VCaP (cell line): ENCODE data around the gene PHLPP1.

Source experiments
- H3K27ac ChIP-seq: fragments of 450-650 bp; 2 replicates; pipeline ENCODE4 v1.5.1; 2017
- CTCF ChIP-seq: fragments of 450-650 bp; conservative IDR thresholded peaks from 2 replicates; pipeline ENCODE4 v1.5.1; 2017; ENCODE audit warnings: mild to moderate bottlenecking, moderate library complexity

PHLPP1 gene

GRCh38 chr18:62977512-62977911 lies 262.2 kb downstream of the PHLPP1 start:
- TF ChIP-seq CTCF: no peak
- H3K27ac ChIP-seq: no peak overlapping the region

- no peak overlapping the region for H3K27ac ChIP-seq
- no peak for TF ChIP-seq CTCF
Observed at GRCh38 chr18:62978251-62979049, 263.1 kb downstream of the PHLPP1 start.

DNA sequence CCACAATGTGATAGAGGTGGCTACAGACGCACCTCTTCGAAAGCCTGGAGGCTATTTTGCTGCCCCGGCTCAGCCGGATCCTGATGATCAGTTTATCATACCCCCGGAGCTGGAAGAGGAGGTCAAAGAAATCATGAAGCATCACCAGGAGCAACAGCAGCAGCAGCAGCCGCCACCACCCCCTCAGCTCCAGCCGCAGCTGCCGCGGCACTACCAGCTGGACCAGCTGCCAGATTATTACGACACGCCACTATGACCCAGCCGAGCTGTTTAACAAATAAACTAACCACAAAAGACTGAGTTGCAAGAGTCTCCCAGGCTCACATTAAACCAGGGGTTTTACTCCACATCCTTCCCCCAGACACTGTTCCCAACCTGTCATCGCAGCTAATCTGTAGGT lies 263.8 kb downstream of the PHLPP1 start:
- H3K27ac ChIP-seq: no peak overlapping the region
- no peak for TF ChIP-seq CTCF

- H3K27ac ChIP-seq: no peak overlapping the region
- no peak for TF ChIP-seq CTCF
Observed at GRCh38 chr18:62979900-62980299, 264.6 kb downstream of the PHLPP1 start.

DNA sequence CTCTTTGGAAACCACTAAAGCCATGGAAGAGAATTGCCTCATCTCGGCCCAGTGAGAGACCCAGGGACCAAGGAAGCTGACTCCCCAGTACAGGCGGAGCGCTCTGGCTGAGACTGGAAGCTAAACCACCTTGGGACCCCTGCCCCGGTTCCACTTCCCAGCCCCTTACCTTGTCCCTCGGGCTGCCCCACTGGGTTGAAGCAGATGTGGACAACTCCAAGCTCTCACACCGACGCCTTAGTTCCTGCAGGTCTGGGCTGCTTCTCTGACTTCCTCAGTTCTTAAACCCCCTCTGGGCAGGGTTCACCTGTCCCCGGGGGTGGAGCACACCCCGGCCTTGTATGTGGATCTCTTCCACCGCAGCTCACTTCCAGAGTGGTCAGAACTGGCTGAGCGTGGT lies 266.2 kb downstream of the PHLPP1 start:
- TF ChIP-seq CTCF: no peak

DNA sequence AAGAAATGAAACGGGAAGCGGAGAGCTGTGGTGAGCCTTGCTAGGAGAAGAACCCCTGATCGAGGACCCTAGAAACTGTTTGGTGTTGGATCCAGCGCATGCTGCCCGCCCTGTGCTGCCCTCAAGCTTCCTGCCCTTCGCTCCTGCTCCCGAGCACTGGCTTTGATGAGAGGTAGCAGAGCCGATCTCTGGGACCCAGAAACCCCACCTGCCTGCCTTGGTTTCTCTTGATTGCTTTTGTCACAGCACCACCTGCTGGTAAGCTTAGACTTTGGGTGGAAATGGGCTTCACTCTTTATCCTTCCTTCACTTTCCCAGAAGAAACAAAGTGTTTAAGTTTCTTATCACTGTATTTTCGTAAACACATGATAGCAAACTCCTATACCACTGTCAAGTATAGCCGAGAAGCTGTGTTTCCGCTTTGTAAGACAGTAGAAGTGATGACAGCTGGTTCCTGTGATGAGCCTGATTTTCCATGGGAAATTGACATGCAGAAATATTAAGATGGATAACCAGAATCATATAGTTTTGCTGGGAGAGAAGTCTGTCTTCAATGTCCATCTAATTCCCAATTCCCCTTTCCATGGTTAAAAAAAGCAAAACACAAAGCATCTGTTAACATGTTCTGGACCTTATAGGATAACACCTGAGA lies 267.4 kb downstream of the PHLPP1 start:
- peak; percentile 80 for TF ChIP-seq CTCF
- H3K27ac ChIP-seq: no peak overlapping the region

More for the DNA sequence above, 266.2 kb downstream of the PHLPP1 start:
- H3K27ac ChIP-seq: no peak overlapping the region

GRCh38 chr18:62984656-62985315 lies 269.4 kb downstream of the PHLPP1 start:
- no peak overlapping the region for H3K27ac ChIP-seq
- TF ChIP-seq CTCF: no peak
